Subcutaneous adipose tissue (tissue), 4 donors: ENCODE measurements around the gene PFAS. TPM values are rescaled to one million over a fixed set of nuclear protein-coding genes. Genes with fewer than 3 reads are reported as not detected.

Experiments
- CTCF ChIP-seq: fragments of 450-650 bp; IDR thresholded peaks from one replicate; pipeline ENCODE4 v1.5.1; 2016; ENCODE audit warnings: low read depth, mild to moderate bottlenecking, control low read depth, antibody characterized with exemption, moderate library complexity
- total RNA-seq, 4 donors: library from RNA; depleted of rRNA; stranded (reverse); fragments of >200 nt; gene quantifications; one replicate each; pipeline ENCODE4 v1.1.0, GENCODE V29; 2016

PFAS gene
- total RNA-seq, 4 donors from 2014 or later: 7.5 to 20.9 (median 12.0) TPM

DNA sequence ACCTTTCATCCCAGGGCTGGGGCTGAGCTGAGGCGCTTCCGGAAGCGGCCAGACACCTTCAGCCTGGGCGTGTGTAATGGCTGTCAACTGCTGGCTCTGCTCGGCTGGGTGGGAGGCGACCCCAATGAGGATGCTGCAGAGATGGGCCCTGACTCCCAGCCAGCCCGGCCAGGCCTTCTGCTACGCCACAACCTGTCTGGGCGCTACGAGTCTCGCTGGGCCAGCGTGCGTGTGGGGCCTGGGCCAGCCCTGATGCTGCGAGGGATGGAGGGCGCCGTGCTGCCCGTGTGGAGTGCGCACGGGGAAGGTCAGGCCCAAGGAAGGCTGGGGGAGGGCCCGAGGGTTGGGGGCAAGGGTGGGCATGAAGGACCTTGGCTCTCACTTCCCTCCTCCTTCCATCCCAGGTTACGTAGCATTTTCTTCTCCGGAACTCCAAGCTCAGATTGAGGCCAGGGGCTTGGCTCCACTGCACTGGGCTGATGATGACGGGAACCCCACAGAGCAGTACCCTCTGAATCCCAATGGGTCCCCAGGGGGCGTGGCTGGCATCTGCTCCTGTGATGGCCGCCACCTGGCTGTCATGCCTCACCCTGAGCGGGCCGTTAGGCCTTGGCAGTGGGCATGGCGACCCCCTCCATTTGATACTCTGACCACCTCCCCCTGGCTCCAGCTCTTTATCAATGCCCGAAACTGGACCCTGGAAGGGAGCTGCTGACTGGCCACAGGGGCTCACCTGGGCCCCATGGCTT lies 19.6 kb downstream of the PFAS start:
- TF ChIP-seq CTCF: no peak

- no peak for TF ChIP-seq CTCF
Measured at GRCh38 chr17:8272421-8272820, 23.3 kb downstream of the PFAS start.

DNA sequence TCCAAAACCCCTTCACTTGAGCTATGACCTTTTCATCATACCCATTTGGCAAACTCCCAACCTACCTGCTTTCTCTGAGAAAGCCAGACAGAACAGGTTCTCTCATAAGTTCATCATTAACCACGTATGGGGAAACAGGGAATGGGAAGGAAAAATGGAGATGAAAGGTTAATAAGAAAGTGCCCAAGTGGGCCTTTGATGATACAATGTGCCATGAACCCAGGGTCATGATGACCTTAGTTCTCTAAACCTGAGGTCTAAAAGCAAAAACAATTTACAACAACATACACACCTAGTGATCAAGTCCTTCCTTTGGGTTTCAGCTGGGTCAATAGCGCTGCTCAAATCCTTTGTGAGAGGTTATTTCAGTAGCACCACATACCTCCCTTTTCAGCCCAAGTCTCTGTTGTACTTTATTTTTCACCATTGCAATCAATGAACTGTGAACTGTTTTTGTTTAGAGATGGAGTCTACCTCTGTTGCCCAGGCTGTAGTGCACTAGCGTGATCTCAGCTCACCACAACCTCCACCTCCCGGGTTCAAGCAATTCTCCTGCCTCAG lies 24.9 kb downstream of the PFAS start:
- TF ChIP-seq CTCF: no peak

DNA sequence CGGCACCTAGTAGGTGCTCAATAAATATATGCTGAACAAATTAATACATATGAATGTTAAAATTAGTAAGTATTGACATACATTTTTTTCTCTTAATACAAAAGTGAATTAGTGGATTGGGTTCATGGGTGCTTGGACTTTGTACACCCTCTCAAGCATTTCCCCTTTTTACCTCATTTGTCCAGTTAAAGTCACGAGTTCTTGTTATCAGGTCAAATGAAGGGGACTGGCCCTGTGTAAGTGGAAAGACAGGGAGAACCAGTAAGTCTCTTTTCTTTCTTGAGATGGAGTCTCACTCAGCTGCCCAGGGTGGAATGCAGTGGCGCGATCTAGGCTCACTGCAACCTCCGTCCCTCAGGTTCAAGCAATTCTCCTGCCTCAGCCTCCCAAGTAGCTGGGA lies 25.7 kb downstream of the PFAS start:
- TF ChIP-seq CTCF: no peak

GRCh38 chr17:8275421-8276290 lies 26.6 kb downstream of the PFAS start:
- no peak for TF ChIP-seq CTCF

- no peak for TF ChIP-seq CTCF
Measured at GRCh38 chr17:8277317-8277716, 28.2 kb downstream of the PFAS start.

DNA sequence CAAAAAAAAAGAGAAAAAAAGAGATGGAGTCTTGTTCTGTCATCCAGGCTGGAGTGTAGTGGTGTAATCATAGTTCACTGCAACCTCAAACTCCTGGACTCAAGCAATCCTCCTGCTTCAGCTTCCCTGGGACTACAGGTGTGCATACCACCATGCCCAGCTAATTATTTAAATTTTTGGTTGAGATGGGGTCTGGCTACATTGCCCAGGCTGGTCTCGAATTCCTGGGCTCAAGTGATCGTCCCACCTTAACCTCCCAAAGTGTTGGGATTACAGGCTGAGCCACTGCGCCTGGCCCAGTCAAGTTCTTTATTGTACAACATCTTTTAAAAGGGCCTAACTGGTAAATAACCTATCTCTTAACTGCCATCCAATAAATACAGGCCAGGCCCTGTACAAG lies 33.3 kb downstream of the PFAS start:
- no peak for TF ChIP-seq CTCF
